HG02763 (cell line): Measurements from ENCODE around the gene CACNB2.
"Not testable (repeated sequence)": the region's sequence is repeated elsewhere in the genome, so short reads cannot be mapped to it uniquely, and the experiment has no call there.

ENCODE experiments used
- ATAC-seq: cut with Tn5 transposase; IDR thresholded peaks from one replicate; pipeline ENCODE4 v1.9.1; 2021; ENCODE audit warnings: mild to moderate bottlenecking, moderate library complexity; ENCODE audit not compliant: unreplicated experiment

Gene CACNB2

GRCh38 chr10:18196806-18197550 lies 56.8 kb downstream of the CACNB2 start:
- no peak for ATAC-seq

- no peak for ATAC-seq
These were observed 57.5 kb downstream of the CACNB2 start for GRCh38 chr10:18197706-18198105.

- ATAC-seq, result no peak
These were observed 61.7 kb downstream of the CACNB2 start for GRCh38 chr10:18201877-18202276.

GRCh38 chr10:18202680-18203460 lies 62.6 kb downstream of the CACNB2 start:
- no peak for ATAC-seq

DNA sequence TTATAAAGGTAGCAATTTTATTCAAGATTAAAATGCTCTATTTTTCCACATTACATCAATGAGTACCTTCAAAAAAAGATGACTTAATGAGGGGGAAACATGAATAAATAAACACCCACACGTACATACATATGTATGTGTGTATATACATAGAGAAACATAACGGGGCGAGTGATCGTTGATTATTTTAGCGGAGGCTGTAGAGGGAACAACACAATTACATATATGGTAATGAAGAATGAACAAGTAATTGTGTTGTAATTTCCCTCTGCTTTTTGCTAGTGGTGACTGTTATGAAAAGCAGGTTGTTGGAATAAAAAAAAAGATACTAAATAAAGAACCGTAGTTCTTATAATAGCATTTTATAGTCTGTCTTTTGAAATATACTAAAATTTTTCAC lies 63.2 kb downstream of the CACNB2 start:
- ATAC-seq, result no peak

GRCh38 chr10:18204039-18204835 lies 64.0 kb downstream of the CACNB2 start:
- no peak for ATAC-seq

- no peak for ATAC-seq
These were observed 65.0 kb downstream of the CACNB2 start for GRCh38 chr10:18205098-18205834.

GRCh38 chr10:18208186-18208585 lies 68.0 kb downstream of the CACNB2 start:
- not testable (repeated sequence) for ATAC-seq

DNA sequence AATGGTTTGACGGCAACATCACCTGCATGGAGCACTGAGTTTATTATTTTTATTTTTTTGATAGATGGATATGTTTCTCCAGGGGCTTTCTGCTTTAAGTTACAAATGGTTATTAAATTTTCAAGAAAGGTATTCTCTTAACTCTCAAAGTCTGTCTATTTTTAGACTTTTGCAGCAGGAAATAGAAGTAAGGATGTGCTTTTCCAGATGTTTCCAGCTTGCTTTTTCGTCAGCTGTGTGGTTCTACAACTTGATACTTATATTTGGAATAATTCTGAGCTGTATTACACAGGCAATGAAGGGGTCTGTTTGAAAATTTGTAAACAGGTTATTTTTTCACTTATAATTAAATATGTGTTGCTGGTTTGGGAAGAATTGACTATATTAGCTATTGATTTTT lies 69.0 kb downstream of the CACNB2 start:
- ATAC-seq, result no peak

DNA sequence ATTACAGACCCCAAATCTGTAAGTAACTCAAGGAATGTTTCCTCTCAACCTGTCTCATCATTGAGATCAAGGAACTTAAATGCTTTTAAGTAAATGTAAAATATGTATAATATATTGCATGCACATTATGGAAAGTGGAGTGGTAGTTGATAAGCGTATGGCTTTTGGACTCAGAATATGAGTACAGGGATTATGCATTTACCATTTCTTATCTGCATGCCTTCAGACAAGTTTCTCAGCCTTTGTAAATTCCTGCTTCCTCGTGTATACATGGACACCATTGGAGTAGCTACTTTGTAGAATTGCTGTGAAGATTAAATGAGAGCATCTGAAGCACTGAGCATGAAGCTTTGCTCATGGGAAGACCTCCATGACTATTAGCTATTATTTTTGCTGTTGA lies 70.5 kb downstream of the CACNB2 start:
- no peak for ATAC-seq

- ATAC-seq, result no peak
These were observed 71.6 kb downstream of the CACNB2 start for GRCh38 chr10:18211862-18212261.

DNA sequence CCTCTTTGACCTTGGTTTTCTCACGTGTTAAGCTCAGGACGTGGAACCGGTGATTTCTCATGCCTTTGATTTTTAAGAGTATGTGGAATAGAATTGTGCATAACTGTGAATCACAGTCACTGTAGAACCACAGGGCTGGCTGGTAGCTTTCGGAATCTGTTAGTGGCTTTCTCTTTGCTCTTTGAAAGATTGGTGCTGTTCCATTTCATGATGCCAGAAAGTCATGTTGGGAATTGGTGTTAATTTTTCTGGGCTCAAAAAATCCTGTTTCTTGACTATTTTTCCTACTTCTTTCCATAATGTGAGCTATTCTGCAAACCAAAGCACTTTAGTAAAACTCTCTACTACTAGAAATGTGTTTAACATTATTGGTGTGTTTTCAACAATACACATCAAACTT lies 73.0 kb downstream of the CACNB2 start:
- ATAC-seq, result no peak

DNA sequence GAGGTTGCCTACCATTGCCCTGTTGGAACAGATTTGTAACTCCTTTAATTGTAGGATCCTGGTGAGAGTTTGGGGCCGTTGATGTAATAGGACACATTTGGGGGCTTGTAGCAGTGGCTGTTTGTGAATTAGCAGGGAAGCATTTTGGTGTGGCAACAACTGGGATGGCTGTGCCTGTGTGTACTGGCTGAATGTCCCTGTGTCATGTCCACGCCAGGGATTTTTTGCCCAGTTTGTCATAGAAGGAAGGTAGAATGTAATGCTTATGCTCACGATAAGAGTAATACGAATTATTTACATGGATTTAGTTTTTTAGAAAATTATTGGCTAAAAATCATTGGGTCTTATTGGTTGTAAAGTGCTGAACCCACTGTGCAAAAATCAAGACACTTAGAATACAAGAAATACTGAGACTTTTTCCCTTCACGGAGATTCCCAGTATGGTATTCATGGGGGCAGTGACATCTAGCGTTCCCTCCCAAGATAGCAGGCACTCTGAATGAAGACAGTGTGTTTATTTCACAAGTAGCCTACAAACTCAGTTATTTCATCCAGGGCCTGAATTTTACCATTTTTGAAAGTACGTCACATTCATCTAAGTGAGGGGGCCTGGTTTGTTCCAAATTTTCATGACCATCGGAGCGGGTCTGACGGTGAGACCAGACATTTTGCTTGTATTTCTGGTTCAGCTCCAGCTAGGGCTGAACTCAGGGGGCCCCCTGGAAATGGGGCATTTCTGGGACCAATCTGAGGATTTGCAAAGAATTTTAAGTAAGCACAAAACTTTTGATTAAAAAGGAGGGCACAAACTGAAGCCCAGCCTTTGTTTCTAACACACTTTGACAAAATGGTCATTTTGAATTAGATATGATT lies 74.7 kb downstream of the CACNB2 start:
- ATAC-seq, result no peak

DNA sequence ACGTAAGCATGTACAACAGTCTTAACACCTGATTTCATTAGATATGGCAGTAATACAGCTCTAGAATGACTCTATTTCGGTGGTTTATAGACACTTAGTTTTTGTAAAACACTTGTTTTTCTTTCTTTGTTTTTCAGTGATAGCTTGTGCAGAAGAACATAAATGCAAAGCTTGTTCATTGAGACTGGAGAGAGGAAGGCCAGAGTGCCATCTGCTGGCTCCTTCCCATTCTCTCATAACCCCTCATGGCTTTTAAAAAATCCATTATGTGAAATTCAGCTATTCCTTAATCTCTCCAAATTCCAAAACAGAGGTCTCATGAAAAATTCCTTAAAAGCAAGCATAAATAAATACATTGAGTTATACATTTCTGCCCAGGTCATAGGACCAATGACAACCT lies 76.3 kb downstream of the CACNB2 start:
- no peak for ATAC-seq

DNA sequence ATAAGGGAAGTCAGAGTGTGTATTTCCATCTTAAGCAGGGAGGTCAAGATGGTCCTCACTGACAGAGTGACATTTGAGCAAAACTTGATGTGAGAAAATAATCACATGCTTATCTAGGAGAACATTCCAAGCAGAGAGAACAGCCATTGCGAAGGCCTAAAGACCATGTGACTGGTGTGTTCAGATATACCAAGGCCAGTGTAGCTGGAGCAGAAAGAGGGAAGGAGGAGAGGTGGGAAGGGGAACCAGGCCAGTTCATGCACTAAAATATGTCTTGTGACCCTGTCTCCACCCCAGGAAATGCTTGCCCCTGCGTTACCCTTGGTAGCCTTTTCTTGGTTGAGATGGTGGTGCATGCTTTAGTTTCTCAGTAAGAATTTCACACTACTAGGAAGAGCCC lies 77.4 kb downstream of the CACNB2 start:
- no peak for ATAC-seq

DNA sequence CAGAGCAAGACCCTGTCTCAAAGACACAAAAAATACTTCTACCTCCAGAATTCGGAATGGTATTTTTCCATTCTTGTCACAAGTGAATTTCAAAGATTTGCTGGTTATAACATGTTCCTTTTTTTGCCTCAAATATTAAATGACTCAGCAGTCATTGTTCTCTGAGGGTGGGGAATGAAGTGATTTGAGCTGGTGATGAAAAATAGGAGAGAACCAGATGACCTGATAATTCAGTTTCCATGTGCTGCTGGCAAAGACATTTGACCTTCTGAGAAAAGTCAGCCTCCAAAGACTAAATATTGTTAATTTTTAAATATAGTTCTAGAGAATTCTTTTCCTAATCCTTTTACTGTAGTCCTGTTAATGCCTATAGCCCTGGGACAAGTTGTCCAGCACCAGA lies 78.9 kb downstream of the CACNB2 start:
- no peak for ATAC-seq

DNA sequence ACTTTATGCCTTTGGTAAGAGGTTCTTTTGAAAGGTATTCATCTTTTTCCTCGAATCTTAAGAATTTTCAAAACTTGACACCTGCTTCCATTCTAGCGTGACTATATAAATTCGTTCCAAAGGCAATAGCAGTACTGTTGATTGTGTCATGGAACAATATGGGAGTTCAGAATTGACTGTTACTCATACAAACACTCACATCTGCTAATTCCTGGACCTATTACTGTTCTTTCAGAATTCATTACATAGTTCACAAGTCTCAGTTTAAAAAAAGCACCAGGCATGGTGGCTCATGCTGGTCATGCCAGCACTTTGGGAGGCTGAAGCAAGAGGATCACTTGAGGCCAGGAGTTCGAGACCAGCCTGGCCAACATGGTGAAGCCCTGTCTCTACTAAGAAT lies 80.9 kb downstream of the CACNB2 start:
- ATAC-seq, result no peak

DNA sequence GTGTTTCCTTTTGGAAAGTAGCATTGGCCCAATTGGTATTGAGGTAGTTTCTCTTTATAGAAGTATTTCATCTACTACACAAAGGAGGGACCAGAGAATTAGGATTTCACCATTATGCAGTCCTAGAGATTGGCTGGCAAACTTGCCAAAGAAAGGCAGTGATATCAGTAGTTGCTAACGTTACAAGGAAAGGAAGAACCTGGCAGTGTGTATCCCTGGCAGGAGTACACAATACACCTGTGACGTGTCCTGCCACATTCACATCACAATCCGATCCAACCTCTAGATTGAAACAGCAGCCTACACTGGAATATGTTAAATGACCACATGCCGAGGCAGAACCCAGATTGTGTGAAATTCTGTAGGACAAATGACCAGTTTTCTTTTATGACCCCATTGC lies 81.7 kb downstream of the CACNB2 start:
- ATAC-seq, result no peak

DNA sequence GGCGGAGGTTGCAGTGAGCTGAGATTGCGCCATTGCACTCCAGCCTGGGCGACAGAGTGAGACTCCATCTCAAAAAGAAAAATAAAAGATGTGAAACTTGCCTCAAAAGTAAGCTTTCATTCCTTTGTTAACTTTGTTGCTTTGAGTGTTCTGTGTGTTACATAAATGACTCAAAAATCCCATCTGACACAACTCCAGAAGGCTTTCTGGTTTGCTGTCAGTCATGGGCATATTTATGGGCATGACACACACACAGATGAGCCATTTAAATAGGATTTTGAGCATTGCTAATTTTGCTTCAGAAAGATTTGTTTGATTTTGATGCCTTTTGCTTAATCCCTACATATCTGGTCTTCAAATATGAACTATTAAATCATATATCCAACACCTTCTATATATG lies 82.6 kb downstream of the CACNB2 start:
- ATAC-seq, result no peak

DNA sequence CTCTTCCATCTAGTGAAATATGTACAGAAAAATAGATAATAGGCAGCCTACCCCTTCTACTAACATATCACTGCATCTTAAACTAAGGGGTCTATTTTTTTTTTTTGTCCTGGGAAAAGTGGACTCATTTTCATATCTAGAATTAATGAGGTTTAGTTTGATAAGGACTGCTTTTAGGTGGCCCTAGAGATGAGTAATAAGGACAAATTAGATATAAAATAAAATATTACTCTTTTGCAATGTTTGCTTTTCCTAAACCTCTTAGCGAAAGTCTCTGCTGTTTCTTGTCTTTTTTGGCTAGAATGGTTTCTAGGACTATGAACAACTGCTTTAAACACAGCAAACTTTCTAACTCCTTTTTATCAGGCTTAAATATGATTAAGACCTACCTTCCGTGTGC lies 83.7 kb downstream of the CACNB2 start:
- ATAC-seq, result no peak
